ENCODE results near the gene C1orf35.
A peak's percentile ranks its signal among the peaks of the same experiment; 100 is the strongest.

The C1orf35 gene

GRCh38 chr1:228064741-228065542 is 38.2 kb downstream of the C1orf35 start:
- Histone ChIP-seq H3K4me3 (no peak overlapping the region), H3K9me3 (ENCODE audit: low read depth, low read length) (no peaks in the 10 kb centered on the region), H3K9ac (ENCODE audit: insufficient read length) (no peak overlapping the region), H3K36me3 (ENCODE audit: insufficient read depth, low read length) (no peaks in the 10 kb centered on the region), H3K27ac (no peak overlapping the region)
- TF ChIP-seq EZH2 (IDR thresholded peaks at IDR 0.05) (no peak), POLR2AphosphoS5 (IDR thresholded peaks at IDR 0.05; ENCODE audit: borderline replicate concordance, low read depth, low read length) (no peak), FOXP2 (optimal IDR thresholded peaks at IDR 0.05; ENCODE audit: control extremely low read depth, extremely low read length, insufficient read depth) (no peak)
- DNase-seq (ENCODE audit: low read depth, low spot score), result no peak

GRCh38 chr1:228064296-228064695 is 38.8 kb downstream of the C1orf35 start:
- Histone ChIP-seq H3K9ac (ENCODE audit: insufficient read length) (no peak overlapping the region), H3K4me3 (no peak overlapping the region), H3K9me3 (ENCODE audit: low read depth, low read length) (no peaks in the 10 kb centered on the region), H3K27ac (no peak overlapping the region), H3K36me3 (ENCODE audit: insufficient read depth, low read length) (no peaks in the 10 kb centered on the region)
- no peak for DNase-seq (ENCODE audit: low read depth, low spot score)
- no peak for TF ChIP-seq POLR2AphosphoS5 (IDR thresholded peaks at IDR 0.05; ENCODE audit: borderline replicate concordance, low read depth, low read length)
- no peak for TF ChIP-seq EZH2 (IDR thresholded peaks at IDR 0.05)
- no peak for TF ChIP-seq FOXP2 (optimal IDR thresholded peaks at IDR 0.05; ENCODE audit: control extremely low read depth, extremely low read length, insufficient read depth)

- Histone ChIP-seq H3K4me3 (no peak overlapping the region), H3K27ac (no peak overlapping the region), H3K9ac (ENCODE audit: insufficient read length) (no peak overlapping the region), H3K36me3 (ENCODE audit: insufficient read depth, low read length) (no peaks in the 10 kb centered on the region), H3K9me3 (ENCODE audit: low read depth, low read length) (no peaks in the 10 kb centered on the region)
- TF ChIP-seq POLR2AphosphoS5 (IDR thresholded peaks at IDR 0.05; ENCODE audit: borderline replicate concordance, low read depth, low read length) (no peak), FOXP2 (optimal IDR thresholded peaks at IDR 0.05; ENCODE audit: control extremely low read depth, extremely low read length, insufficient read depth) (no peak), EZH2 (IDR thresholded peaks at IDR 0.05) (no peak)
- DNase-seq (ENCODE audit: low read depth, low spot score), result no peak
These were observed 39.6 kb downstream of the C1orf35 start for GRCh38 chr1:228063251-228064191.

- no peak for DNase-seq (ENCODE audit: low read depth, low spot score)
- H3K36me3 ChIP-seq (ENCODE audit: insufficient read depth, low read length), result no peaks in the 10 kb centered on the region
- no peaks in the 10 kb centered on the region for H3K9me3 ChIP-seq (ENCODE audit: low read depth, low read length)
- TF ChIP-seq POLR2AphosphoS5 (IDR thresholded peaks at IDR 0.05; ENCODE audit: borderline replicate concordance, low read depth, low read length) (no peak), EZH2 (IDR thresholded peaks at IDR 0.05) (no peak), FOXP2 (optimal IDR thresholded peaks at IDR 0.05; ENCODE audit: control extremely low read depth, extremely low read length, insufficient read depth) (no peak)
- H3K9ac ChIP-seq (ENCODE audit: insufficient read length), result no peak overlapping the region
- no peak overlapping the region for H3K4me3 ChIP-seq
- H3K27ac ChIP-seq, result no peak overlapping the region
These were observed 40.3 kb downstream of the C1orf35 start for GRCh38 chr1:228062812-228063211.

- Histone ChIP-seq H3K4me3 (no peak overlapping the region), H3K27ac (no peak overlapping the region), H3K36me3 (ENCODE audit: insufficient read depth, low read length) (no peaks in the 10 kb centered on the region), H3K9ac (ENCODE audit: insufficient read length) (no peak overlapping the region), H3K9me3 (ENCODE audit: low read depth, low read length) (no peaks in the 10 kb centered on the region)
- DNase-seq (ENCODE audit: low read depth, low spot score), result no peak
- TF ChIP-seq POLR2AphosphoS5 (IDR thresholded peaks at IDR 0.05; ENCODE audit: borderline replicate concordance, low read depth, low read length) (no peak), EZH2 (IDR thresholded peaks at IDR 0.05) (no peak), FOXP2 (optimal IDR thresholded peaks at IDR 0.05; ENCODE audit: control extremely low read depth, extremely low read length, insufficient read depth) (no peak)
These were observed 40.9 kb downstream of the C1orf35 start for GRCh38 chr1:228062085-228062791.

- TF ChIP-seq EZH2 (IDR thresholded peaks at IDR 0.05) (no peak), POLR2AphosphoS5 (IDR thresholded peaks at IDR 0.05; ENCODE audit: borderline replicate concordance, low read depth, low read length) (no peak), FOXP2 (optimal IDR thresholded peaks at IDR 0.05; ENCODE audit: control extremely low read depth, extremely low read length, insufficient read depth) (no peak)
- DNase-seq (ENCODE audit: low read depth, low spot score), result no peak
These were observed 41.6 kb downstream of the C1orf35 start for GRCh38 chr1:228061411-228062084.

GRCh38 chr1:228060458-228061190 is 42.5 kb downstream of the C1orf35 start:
- Histone ChIP-seq H3K9me3 (ENCODE audit: low read depth, low read length) (no peaks in the 10 kb centered on the region), H3K27ac (no peak overlapping the region), H3K4me3 (peak overlapping the region; percentile 71), H3K9ac (ENCODE audit: insufficient read length) (no peak overlapping the region), H3K36me3 (ENCODE audit: insufficient read depth, low read length) (no peaks in the 10 kb centered on the region)
- no peak for DNase-seq (ENCODE audit: low read depth, low spot score)
- TF ChIP-seq EZH2 (IDR thresholded peaks at IDR 0.05) (no peak), POLR2AphosphoS5 (IDR thresholded peaks at IDR 0.05; ENCODE audit: borderline replicate concordance, low read depth, low read length) (no peak), FOXP2 (optimal IDR thresholded peaks at IDR 0.05; ENCODE audit: control extremely low read depth, extremely low read length, insufficient read depth) (no peak)

More at GRCh38 chr1:228061411-228062084, 41.6 kb downstream of the C1orf35 start:
- H3K9ac ChIP-seq (ENCODE audit: insufficient read length), result no peak overlapping the region
- no peaks in the 10 kb centered on the region for H3K36me3 ChIP-seq (ENCODE audit: insufficient read depth, low read length)
- H3K4me3 ChIP-seq, result no peak overlapping the region
- no peaks in the 10 kb centered on the region for H3K9me3 ChIP-seq (ENCODE audit: low read depth, low read length)
- H3K27ac ChIP-seq, result no peak overlapping the region

Measured in SK-N-MC (cell line).